Heart right ventricle (tissue), 16 donors: ENCODE measurements around the gene CTPS2. TPM values are rescaled to one million over a fixed set of nuclear protein-coding genes. Genes with fewer than 3 reads are reported as not detected.

Experiments used
- ATAC-seq, 8 donors: fragments of 200-7000 bp; cut with Tn5 transposase; one replicate each; pipeline ENCODE4 v1.9.1; 2020; ENCODE audit warnings: mild to moderate bottlenecking in 8 of 8, moderate library complexity in 8 of 8, moderate number of reproducible peaks in 1 of 8
- DNase-seq, 2 donors: peaks; one replicate each; pipeline ENCODE4 v3.0.0-alpha.2; 2020
- H3K27ac ChIP-seq, 10 donors: fragments of 200-600 bp; sonication (generic) in 2 of 10; one replicate each; pipeline versions ENCODE4 v1.5.0 to v1.8.0; 2020 to 2022; ENCODE audit warnings: mild to moderate bottlenecking in 3 of 10
- H3K27me3 ChIP-seq, 7 donors: fragments of 200-600 bp; one replicate each; pipeline ENCODE4 v1.8.0; 2021 to 2022; ENCODE audit warnings: mild to moderate bottlenecking in 2 of 7
- H3K36me3 ChIP-seq, 9 donors: fragments of 200-600 bp; sonication (generic) in 1 of 9; one replicate each; pipeline versions ENCODE4 v1.5.0 to v1.8.0; 2020 to 2022; ENCODE audit warnings: mild to moderate bottlenecking in 2 of 9
- H3K4me1 ChIP-seq, 9 donors: fragments of 200-600 bp; sonication (generic) in 1 of 9; one replicate each; pipeline versions ENCODE4 v1.5.0 to v1.8.0; 2020 to 2022; ENCODE audit warnings: mild to moderate bottlenecking in 4 of 9
- H3K4me3 ChIP-seq, 10 donors: fragments of 200-600 bp; sonication (generic) in 2 of 10; one replicate each; pipeline versions ENCODE4 v1.5.0 to v1.8.0; 2020 to 2022; ENCODE audit warnings: mild to moderate bottlenecking in 7 of 10, moderate library complexity in 2 of 10
- H3K9me3 ChIP-seq, 11 donors: fragments of 200-600 bp in 10 of 11; sonication (generic) in 2 of 11; one replicate each; pipeline versions ENCODE4 v1.5.0 to v1.8.0; 2013 to 2022; ENCODE audit warnings: mild to moderate bottlenecking in 2 of 11, control low read depth in 1 of 11, moderate library complexity in 1 of 11
- WGBS, 2 donors: extraction: QIAGEN DNeasy Blood & Tissue Kit; methylation state at CpG; one replicate each; pipeline ENCODE4 v1.1.7; 2013; ENCODE audit warnings: inconsistent platforms in 1 of 2; 5-methylcytosine and 5-hydroxymethylcytosine counted together
- intact Hi-C, 10 donors: fragments of 100-400 bp; cut with DNase I; formaldehyde crosslinking; loops; one replicate each; pipeline versions ENCODE4 v1.11.1 to v1.14.2; 2022
- polyA plus RNA-seq, 2 donors: library from polyadenylated mRNA; stranded (reverse); fragments of 200-250 nt; gene quantifications; one replicate each; pipeline ENCODE4 v1.2.3, GENCODE V29; 2013
- total RNA-seq, 10 donors: library from RNA; stranded (reverse); fragmentation: NEBNext Ultra II Directional in 3 of 10; extraction: Animal tissue kit (Norgen Biotek cat#: 25700) in 3 of 10; gene quantifications; one replicate each; pipeline versions ENCODE4 v1.2.1 to v1.2.4, GENCODE V29; 2021 to 2023
- TF ChIP-seq, protein P1 (sequence below), 9 donors: fragments of 200-600 bp; sonication (generic) in 2 of 9; IDR thresholded peaks; one replicate each; pipeline versions ENCODE4 v1.5.0 to v1.8.0; 2021 to 2022; ENCODE audit warnings: antibody characterized with exemption in 9 of 9, mild to moderate bottlenecking in 5 of 9, moderate library complexity in 1 of 9
- donor health status: Arrhythmogenic right ventricular cardiomyopathy.
- donor health status: ischemic (EF 13 %, LVEDD 7.1; RV severe dilation, severe dysfunction).
- donor health status: healthy with polysubstance abuse.
- donor health status: DM: no; HTN: yes; CAD: no.
- donor health status: DM: no; HTN: no; CAD: no.
- donor health status: ischemic (EF 25% LVEDD 6.9; RV normal size, moderate dysfunction).
- donor health status: ischemic (EF 25% LVEDD 5.7; RV mildly dilated, moderate dysfunction).
- donor health status: healthy.
- donor health status: DM: yes; HTN: yes; CAD: no.
- donor health status: Ischemic cardiomyopathy.
- donor health status: ischemic (EF 35%, LVEDD 5.7; RV mildly dilated, moderate dysfunction).
- donor health status: nonischemic (EF 11% LVEDD 7.7; RV severe dilation, severe dysfunction).
- donor health status: DM: yes; HTN: yes; CAD: no.
- donor health status: PGD.
- donor health status: ischemic (EF 29% LVEDD 5.4; RV normal size, mild dysfunction).
- donor health status: nonischemic (EF 23%, LVEDD 6.1; RV moderate dilation, normal function).

CTPS2 gene
- total and polyA plus RNA-seq, 12 donors = 2.7 to 15.8 (median 5.2) TPM

GRCh38 chrX:16671005-16671404 lies 41.5 kb downstream of the CTPS2 start:
- H3K27me3 ChIP-seq = peaks cover 0 to 32% (median 0%) of the 10 kb centered on the region in 7 donors
- peaks cover 0 to 43% (median 0%) of the 10 kb centered on the region in 9 donors for H3K36me3 ChIP-seq
- no peaks in the 10 kb centered on the region for H3K9me3 ChIP-seq
- DNase-seq (no peak), ATAC-seq (no peak)
- intact Hi-C loops = loop anchor here in 1 of 10 donors (10.0 kb wide), 1 partner anchor 546 kb away; the partner anchor contains the start of gene GRPR
- H3K27ac ChIP-seq = no peak overlapping the region
- TF ChIP-seq, protein P1, sequence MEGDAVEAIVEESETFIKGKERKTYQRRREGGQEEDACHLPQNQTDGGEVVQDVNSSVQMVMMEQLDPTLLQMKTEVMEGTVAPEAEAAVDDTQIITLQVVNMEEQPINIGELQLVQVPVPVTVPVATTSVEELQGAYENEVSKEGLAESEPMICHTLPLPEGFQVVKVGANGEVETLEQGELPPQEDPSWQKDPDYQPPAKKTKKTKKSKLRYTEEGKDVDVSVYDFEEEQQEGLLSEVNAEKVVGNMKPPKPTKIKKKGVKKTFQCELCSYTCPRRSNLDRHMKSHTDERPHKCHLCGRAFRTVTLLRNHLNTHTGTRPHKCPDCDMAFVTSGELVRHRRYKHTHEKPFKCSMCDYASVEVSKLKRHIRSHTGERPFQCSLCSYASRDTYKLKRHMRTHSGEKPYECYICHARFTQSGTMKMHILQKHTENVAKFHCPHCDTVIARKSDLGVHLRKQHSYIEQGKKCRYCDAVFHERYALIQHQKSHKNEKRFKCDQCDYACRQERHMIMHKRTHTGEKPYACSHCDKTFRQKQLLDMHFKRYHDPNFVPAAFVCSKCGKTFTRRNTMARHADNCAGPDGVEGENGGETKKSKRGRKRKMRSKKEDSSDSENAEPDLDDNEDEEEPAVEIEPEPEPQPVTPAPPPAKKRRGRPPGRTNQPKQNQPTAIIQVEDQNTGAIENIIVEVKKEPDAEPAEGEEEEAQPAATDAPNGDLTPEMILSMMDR (IDR thresholded peaks at IDR 0.05) = peak in 7 of 9 donors; percentile 14 to 48 (median 40)
- no peak overlapping the region for H3K4me3 ChIP-seq
- no peaks in the 10 kb centered on the region for H3K4me1 ChIP-seq

GRCh38 chrX:16666541-16666940 lies 45.9 kb downstream of the CTPS2 start:
- intact Hi-C loops = loop anchor here in 9 of 10 donors (5.0 to 10.0 kb wide), 5 partner anchors 222 to 544 kb away; partner anchors contain the start of gene GRPR (in 6 of the 9)
- 94 to 96% methylated on average over 4 of the region's 4 CpGs for WGBS, 2 donors
- Histone ChIP-seq H3K4me3 (no peak overlapping the region), H3K36me3 (peaks cover 0 to 26% (median 0%) of the 10 kb centered on the region in 9 donors), H3K27me3 (peaks cover 0 to 34% (median 0%) of the 10 kb centered on the region in 7 donors), H3K9me3 (no peaks in the 10 kb centered on the region), H3K4me1 (no peaks in the 10 kb centered on the region), H3K27ac (no peak overlapping the region)
- ATAC-seq (no peak), DNase-seq (no peak)
- TF ChIP-seq, protein P1 (IDR thresholded peaks at IDR 0.05) = no peak

- Histone ChIP-seq H3K27ac (no peak overlapping the region), H3K27me3 (peaks cover 0 to 38% (median 0%) of the 10 kb centered on the region in 7 donors), H3K4me1 (no peaks in the 10 kb centered on the region), H3K9me3 (no peaks in the 10 kb centered on the region), H3K36me3 (peaks cover 0 to 26% (median 0%) of the 10 kb centered on the region in 9 donors), H3K4me3 (no peak overlapping the region)
- TF ChIP-seq, protein P1 (IDR thresholded peaks at IDR 0.05) = no peak
- DNase-seq (no peak), ATAC-seq (no peak)
- intact Hi-C loops = loop anchor here in 9 of 10 donors (5.0 to 10.0 kb wide), 5 partner anchors 220 to 543 kb away; partner anchors contain the start of gene GRPR (in 6 of the 9)
- WGBS, 2 donors = 62 to 71% methylated on average over 2 of the region's 2 CpGs
Measured at GRCh38 chrX:16665089-16665488, 47.4 kb downstream of the CTPS2 start.

- TF ChIP-seq, protein P1 (IDR thresholded peaks at IDR 0.05) = peak in 2 of 9 donors; percentile 10 to 23
- Histone ChIP-seq H3K4me1 (no peaks in the 10 kb centered on the region), H3K9me3 (no peaks in the 10 kb centered on the region), H3K27me3 (peaks cover 0 to 39% (median 0%) of the 10 kb centered on the region in 7 donors), H3K27ac (no peak overlapping the region), H3K36me3 (peaks cover 0 to 26% (median 0%) of the 10 kb centered on the region in 9 donors), H3K4me3 (no peak overlapping the region)
- DNase-seq (no peak), ATAC-seq (no peak)
- WGBS, 2 donors = 78 to 89% methylated on average over 2 of the region's 2 CpGs
- intact Hi-C loops = loop anchor here in 9 of 10 donors (5.0 to 10.0 kb wide), 5 partner anchors 220 to 542 kb away; partner anchors contain the start of gene GRPR (in 6 of the 9)
Measured at GRCh38 chrX:16664626-16665025, 47.8 kb downstream of the CTPS2 start.
